ENCODE data around the gene SYTL3. TPM values are rescaled to one million over a fixed set of nuclear protein-coding genes. Genes with fewer than 3 reads are reported as not detected.
"Not testable (repeated sequence)": the region's sequence is repeated elsewhere in the genome, so short reads cannot be mapped to it uniquely, and the experiment has no call there.

Gene SYTL3
- total RNA-seq, 1 donor from 2014 or later: 4.1 TPM

GRCh38 chr6:158638324-158638854 is 11.5 kb upstream of the SYTL3 start:
- DNase-seq (ENCODE audit: low spot score): no peak

- DNase-seq (ENCODE audit: low spot score): no peak
These were observed 10.8 kb upstream of the SYTL3 start for GRCh38 chr6:158639056-158639455.

GRCh38 chr6:158640519-158640918 is 9.3 kb upstream of the SYTL3 start:
- DNase-seq (ENCODE audit: low spot score): peak; percentile 53

- peak; percentile 73 for DNase-seq (ENCODE audit: low spot score)
These were observed 7.7 kb upstream of the SYTL3 start for GRCh38 chr6:158642097-158642601.

GRCh38 chr6:158643836-158644230 is 6.0 kb upstream of the SYTL3 start:
- no peak for DNase-seq (ENCODE audit: low spot score)

GRCh38 chr6:158644231-158645063 is 5.4 kb upstream of the SYTL3 start, which contains the start of gene DYNLT1:
TSS of gene DYNLT1 (minus strand) at chr6:158644743. CDS start at chr6:158644708, 35 bp downstream.
- peak; percentile 99 for DNase-seq (ENCODE audit: low spot score)

- DNase-seq (ENCODE audit: low spot score): no peak
These were observed 4.5 kb upstream of the SYTL3 start for GRCh38 chr6:158645064-158646022.

GRCh38 chr6:158646023-158646910 is 3.6 kb upstream of the SYTL3 start:
- DNase-seq (ENCODE audit: low spot score): peak; percentile 49

- DNase-seq (ENCODE audit: low spot score): no peak
These were observed 2.4 kb upstream of the SYTL3 start for GRCh38 chr6:158647501-158647900.

GRCh38 chr6:158648682-158649131 is 1.1 kb upstream of the SYTL3 start:
- DNase-seq (ENCODE audit: low spot score): no peak

GRCh38 chr6:158651981-158652737 is 2.3 kb downstream of the SYTL3 start:
- not testable (repeated sequence) for DNase-seq (ENCODE audit: low spot score)

GRCh38 chr6:158653577-158654354 is 3.9 kb downstream of the SYTL3 start:
- DNase-seq (ENCODE audit: low spot score): no peak

- DNase-seq (ENCODE audit: low spot score): no peak
These were observed 4.6 kb downstream of the SYTL3 start for GRCh38 chr6:158654498-158654897.

GRCh38 chr6:158654960-158655489 is 5.2 kb downstream of the SYTL3 start:
- DNase-seq (ENCODE audit: low spot score): no peak

- no peak for DNase-seq (ENCODE audit: low spot score)
These were observed 6.0 kb downstream of the SYTL3 start for GRCh38 chr6:158655569-158656450.

GRCh38 chr6:158656986-158657385 is 7.1 kb downstream of the SYTL3 start:
- not testable (repeated sequence) for DNase-seq (ENCODE audit: low spot score)

- no peak for DNase-seq (ENCODE audit: low spot score)
These were observed 10.5 kb downstream of the SYTL3 start for GRCh38 chr6:158660333-158660754.

Measured in mesenteric fat pad (tissue), 1 donor.